Type B pancreatic cell (in vitro differentiated cells): ENCODE data around the gene CNN2. TPM values are rescaled to one million over a fixed set of nuclear protein-coding genes. Genes with fewer than 3 reads are reported as not detected.

Experiments used
- DNase-seq: peaks from one replicate; pipeline ENCODE4 v3.0.0; 2021; ENCODE audit warnings: mixed read lengths; ENCODE audit not compliant: unreplicated experiment; ENCODE audit errors: extremely low spot score
- H3K27ac Mint-ChIP-seq: 2 replicates; pipeline ENCODE4 v1.8.0; 2021; ENCODE audit warnings: mild to moderate bottlenecking, mixed read lengths
- H3K27me3 Mint-ChIP-seq: 2 replicates; pipeline ENCODE4 v1.8.0; 2021; ENCODE audit warnings: mixed read lengths
- H3K36me3 Mint-ChIP-seq: 2 replicates; pipeline ENCODE4 v1.8.0; 2021; ENCODE audit warnings: mixed read lengths
- H3K4me1 Mint-ChIP-seq: one replicate; pipeline ENCODE4 v1.8.0; 2021; ENCODE audit warnings: mixed read lengths; ENCODE audit not compliant: unreplicated experiment
- H3K4me3 Mint-ChIP-seq: 2 replicates; pipeline ENCODE4 v1.8.0; 2021; ENCODE audit warnings: mild to moderate bottlenecking, mixed read lengths
- H3K9me3 Mint-ChIP-seq: 2 replicates; pipeline ENCODE4 v1.8.0; 2021; ENCODE audit warnings: mixed read lengths
- total RNA-seq: library from RNA; stranded (reverse); gene quantifications from 2 replicates; pipeline ENCODE4 v1.2.1, GENCODE V29; 2021; ENCODE audit warnings: low replicate concordance
- TF ChIP-seq, protein P1 (sequence below): fragments of 200-600 bp; sonication (generic); conservative IDR thresholded peaks from 2 replicates; pipeline ENCODE4 v1.5.0; 2021; ENCODE audit warnings: antibody characterized with exemption, mild to moderate bottlenecking

CNN2 gene
- total RNA-seq, 1 donor from 2014 or later, result 276 TPM

DNA sequence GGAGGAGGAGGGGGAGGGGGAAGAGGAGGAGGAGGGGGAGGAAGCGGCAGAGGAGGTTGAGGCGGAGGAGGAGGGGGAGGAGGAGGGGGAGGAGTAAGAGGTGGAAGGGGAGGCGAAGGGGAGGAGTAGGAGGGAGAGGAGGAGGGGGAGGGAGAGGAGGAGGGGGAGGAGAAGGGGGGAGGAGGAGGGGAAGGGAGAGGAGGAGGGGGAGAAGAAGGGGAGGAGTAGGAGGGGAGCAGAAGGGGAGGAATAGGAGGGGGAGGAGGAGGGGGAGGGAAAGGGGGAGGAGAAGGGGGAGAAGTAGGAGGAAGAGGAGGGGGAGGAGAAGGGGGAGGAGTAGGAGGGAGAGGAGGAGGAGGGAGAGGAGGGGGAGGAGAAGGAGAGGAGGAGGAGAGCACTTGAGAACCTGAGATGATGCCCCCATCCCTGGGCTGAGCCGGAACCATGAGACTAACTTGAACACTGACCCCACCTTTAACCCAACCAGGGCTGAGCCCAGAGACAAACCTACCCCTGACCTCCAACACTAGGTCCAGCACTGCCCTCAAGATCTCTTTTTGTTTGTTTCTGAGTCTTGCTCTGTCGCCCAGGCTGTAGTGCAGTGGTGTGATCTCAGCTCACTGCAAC lies 26.1 kb downstream of the CNN2 start:
- no peak overlapping the region for H3K4me3 Mint-ChIP-seq
- DNase-seq, result no peak

DNA sequence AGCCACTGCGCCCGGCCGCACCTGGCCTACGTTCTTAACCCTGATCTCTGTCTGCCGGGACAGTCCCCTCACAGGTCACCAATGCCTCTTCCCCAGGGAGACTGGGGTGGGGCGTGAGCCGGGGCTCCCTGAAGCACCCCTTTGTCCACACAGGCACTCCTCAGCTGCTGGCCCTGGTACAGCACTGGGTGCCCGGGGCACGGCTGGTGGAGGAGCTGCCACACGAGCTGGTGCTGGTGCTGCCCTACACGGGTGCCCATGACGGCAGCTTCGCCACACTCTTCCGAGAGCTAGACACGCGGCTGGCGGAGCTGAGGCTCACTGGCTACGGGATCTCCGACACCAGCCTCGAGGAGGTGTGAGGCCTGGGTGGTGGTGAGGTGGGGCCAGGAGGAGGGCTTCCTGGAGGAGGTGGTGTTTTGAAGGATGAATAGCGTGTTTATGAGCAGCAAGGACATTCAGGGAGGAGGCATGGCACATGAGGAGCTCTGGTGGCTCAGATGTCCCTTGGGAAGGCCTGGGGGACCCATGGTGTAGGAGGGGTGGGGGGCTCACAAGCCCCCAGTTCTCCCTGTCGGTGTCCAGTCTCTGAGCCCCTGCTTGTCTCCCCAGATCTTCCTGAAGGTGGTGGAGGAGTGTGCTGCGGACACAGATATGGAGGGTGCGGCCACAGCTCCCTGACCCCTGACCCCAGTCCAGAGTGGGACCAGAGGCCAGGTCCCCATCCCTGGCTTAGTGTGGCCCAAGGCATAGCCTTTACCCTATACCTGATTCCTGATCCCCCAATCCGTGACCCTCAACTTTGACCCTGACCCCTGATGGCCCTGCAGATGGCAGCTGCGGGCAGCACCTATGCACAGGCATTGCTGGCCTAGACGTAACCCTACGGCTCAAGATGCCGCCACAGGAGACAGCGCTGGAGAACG lies 27.0 kb downstream of the CNN2 start:
- H3K27me3 Mint-ChIP-seq, result no peaks in the 10 kb centered on the region
- H3K27ac Mint-ChIP-seq, result no peak overlapping the region
- peaks cover 3% of the 10 kb centered on the region for H3K36me3 Mint-ChIP-seq
- no peaks in the 10 kb centered on the region for H3K4me1 Mint-ChIP-seq
- no peak overlapping the region for H3K4me3 Mint-ChIP-seq
- DNase-seq, result no peak
- TF ChIP-seq, protein P1, sequence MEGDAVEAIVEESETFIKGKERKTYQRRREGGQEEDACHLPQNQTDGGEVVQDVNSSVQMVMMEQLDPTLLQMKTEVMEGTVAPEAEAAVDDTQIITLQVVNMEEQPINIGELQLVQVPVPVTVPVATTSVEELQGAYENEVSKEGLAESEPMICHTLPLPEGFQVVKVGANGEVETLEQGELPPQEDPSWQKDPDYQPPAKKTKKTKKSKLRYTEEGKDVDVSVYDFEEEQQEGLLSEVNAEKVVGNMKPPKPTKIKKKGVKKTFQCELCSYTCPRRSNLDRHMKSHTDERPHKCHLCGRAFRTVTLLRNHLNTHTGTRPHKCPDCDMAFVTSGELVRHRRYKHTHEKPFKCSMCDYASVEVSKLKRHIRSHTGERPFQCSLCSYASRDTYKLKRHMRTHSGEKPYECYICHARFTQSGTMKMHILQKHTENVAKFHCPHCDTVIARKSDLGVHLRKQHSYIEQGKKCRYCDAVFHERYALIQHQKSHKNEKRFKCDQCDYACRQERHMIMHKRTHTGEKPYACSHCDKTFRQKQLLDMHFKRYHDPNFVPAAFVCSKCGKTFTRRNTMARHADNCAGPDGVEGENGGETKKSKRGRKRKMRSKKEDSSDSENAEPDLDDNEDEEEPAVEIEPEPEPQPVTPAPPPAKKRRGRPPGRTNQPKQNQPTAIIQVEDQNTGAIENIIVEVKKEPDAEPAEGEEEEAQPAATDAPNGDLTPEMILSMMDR, result no peak
- no peaks in the 10 kb centered on the region for H3K9me3 Mint-ChIP-seq

More for the DNA sequence above, 26.1 kb downstream of the CNN2 start:
- TF ChIP-seq, protein P1, result no peak
- H3K36me3 Mint-ChIP-seq, result peaks cover 3% of the 10 kb centered on the region
- H3K4me1 Mint-ChIP-seq, result no peaks in the 10 kb centered on the region
- H3K9me3 Mint-ChIP-seq, result no peaks in the 10 kb centered on the region
- no peak overlapping the region for H3K27ac Mint-ChIP-seq
- H3K27me3 Mint-ChIP-seq, result no peaks in the 10 kb centered on the region

DNA sequence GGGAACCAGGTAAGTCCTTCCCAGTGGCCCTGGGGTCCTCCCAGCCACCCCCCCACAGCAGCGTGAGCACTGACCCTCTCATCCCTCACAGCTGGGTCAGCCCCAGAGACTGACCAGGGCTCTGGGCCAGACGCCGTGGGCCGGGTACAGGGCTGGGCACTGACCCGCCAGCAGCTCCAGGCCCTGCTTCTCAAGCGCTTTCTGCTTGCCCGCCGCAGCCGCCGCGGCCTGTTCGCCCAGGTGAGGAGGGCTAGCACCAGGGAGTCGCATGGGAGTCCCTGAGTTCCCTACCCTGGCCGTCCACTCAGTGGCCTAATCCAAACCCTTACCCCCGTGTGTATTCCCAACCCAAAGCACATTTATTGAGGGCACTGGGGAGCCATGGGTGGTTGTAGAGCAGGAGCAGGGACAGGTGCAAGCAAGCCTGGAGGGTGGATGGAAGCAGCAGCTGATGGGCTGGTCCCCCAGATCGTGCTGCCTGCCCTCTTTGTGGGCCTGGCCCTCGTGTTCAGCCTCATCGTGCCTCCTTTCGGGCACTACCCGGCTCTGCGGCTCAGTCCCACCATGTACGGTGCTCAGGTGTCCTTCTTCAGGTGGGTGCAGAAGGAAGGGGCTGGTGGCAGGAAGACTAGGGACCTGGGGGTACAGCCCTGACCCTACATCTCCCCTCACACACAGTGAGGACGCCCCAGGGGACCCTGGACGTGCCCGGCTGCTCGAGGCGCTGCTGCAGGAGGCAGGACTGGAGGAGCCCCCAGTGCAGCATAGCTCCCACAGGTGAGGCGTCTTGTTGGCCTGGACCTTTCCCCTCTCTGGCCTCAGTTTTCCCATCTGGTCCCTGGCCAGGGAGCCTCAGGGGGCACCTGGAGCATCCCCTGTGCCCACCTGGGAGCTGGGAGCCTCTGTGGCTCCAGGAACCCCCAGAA lies 28.0 kb downstream of the CNN2 start:
- H3K9me3 Mint-ChIP-seq, result no peaks in the 10 kb centered on the region

DNA sequence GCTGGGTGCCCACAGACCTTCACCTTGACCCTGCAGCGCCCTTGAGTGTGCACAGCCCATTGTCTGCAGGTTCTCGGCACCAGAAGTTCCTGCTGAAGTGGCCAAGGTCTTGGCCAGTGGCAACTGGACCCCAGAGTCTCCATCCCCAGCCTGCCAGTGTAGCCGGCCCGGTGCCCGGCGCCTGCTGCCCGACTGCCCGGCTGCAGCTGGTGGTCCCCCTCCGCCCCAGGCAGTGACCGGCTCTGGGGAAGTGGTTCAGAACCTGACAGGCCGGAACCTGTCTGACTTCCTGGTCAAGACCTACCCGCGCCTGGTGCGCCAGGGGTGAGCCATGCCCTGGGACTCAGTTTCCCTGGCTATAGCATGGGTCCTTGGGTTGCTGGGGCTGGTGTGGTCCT lies 28.6 kb downstream of the CNN2 start:
- Mint-ChIP-seq H3K4me3 (no peak overlapping the region), H3K9me3 (no peaks in the 10 kb centered on the region), H3K27me3 (no peaks in the 10 kb centered on the region), H3K27ac (no peak overlapping the region), H3K36me3 (peaks cover 3% of the 10 kb centered on the region), H3K4me1 (no peaks in the 10 kb centered on the region)
- TF ChIP-seq, protein P1, result no peak
- no peak for DNase-seq

More for the DNA sequence above, 28.0 kb downstream of the CNN2 start:
- Mint-ChIP-seq H3K4me1 (no peaks in the 10 kb centered on the region), H3K4me3 (no peak overlapping the region), H3K27me3 (no peaks in the 10 kb centered on the region), H3K27ac (no peak overlapping the region), H3K36me3 (peaks cover 3% of the 10 kb centered on the region)
- no peak for DNase-seq
- TF ChIP-seq, protein P1, result no peak

DNA sequence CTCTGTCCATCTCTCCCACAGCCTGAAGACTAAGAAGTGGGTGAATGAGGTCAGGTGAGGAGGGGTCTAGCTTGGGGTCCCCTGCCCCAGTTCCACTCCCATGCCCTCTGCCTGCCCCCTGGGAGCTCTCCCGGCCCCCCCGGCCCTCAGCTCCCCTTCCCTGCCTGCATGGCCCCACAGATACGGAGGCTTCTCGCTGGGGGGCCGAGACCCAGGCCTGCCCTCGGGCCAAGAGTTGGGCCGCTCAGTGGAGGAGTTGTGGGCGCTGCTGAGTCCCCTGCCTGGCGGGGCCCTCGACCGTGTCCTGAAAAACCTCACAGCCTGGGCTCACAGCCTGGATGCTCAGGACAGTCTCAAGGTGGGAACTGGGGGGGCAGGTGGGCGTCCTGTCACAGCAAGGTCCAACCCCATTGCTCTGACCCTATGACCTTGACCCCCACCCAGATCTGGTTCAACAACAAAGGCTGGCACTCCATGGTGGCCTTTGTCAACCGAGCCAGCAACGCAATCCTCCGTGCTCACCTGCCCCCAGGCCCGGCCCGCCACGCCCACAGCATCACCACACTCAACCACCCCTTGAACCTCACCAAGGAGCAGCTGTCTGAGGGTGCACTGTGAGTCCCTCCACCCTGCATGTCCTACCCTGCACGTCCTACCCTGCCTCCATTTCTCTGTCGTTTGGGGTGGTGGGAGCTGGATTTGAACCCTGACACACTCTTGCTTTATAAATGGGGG lies 29.6 kb downstream of the CNN2 start:
- no peak overlapping the region for H3K4me3 Mint-ChIP-seq
- H3K36me3 Mint-ChIP-seq, result peaks cover 3% of the 10 kb centered on the region
- H3K27ac Mint-ChIP-seq, result no peak overlapping the region
- no peaks in the 10 kb centered on the region for H3K4me1 Mint-ChIP-seq
- H3K9me3 Mint-ChIP-seq, result no peaks in the 10 kb centered on the region
- no peak for DNase-seq
- TF ChIP-seq, protein P1, result no peak
- no peaks in the 10 kb centered on the region for H3K27me3 Mint-ChIP-seq
